Measurements from ENCODE around the gene SLC2A6.

The SLC2A6 gene

DNA sequence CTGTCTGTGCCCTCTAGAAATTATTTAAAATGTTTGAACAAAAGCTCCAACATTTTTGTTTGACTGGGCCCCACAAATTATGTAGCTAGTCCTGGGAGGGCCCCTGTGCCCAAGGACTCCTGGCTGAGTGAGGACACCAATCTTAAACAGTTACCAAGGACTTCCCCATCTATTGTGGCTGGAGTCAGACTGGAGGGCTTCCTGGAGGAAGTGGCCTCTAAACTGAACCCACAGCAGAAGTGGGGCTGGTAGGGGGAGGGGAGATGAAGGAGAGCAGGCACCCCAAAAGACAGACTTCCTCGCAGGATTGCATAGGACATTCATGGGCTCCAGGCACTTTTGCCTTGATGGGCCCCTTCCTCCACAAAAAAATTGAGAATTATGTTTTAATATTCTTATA, 48.7 kb downstream of the SLC2A6 start:
- DNase-seq: no peak

DNA sequence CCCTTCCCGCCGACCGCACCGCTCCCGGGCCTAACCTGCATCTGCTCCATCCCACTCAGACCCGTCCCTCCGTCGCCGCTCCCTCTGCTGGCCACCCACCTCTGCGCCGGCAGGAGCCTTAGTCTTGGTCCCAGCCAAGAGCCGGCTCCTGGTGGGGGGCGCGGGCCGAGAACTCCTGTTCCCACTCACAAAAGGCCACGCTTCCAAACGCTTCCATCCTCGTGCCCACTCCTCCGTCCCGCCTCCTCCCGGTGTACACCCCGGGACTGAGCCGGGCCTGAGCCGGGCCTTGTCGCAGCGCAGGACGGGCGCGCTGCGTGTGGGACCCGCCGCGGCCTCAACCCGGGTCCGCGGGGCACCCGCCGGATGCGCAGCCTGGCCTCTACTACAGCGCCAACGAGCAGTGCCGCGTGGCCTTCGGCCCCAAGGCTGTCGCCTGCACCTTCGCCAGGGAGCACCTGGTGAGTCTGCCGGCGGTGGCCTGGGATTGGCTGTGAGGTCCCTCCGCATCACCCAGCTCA, 49.2 kb downstream of the SLC2A6 start:
- no peak for DNase-seq

DNA sequence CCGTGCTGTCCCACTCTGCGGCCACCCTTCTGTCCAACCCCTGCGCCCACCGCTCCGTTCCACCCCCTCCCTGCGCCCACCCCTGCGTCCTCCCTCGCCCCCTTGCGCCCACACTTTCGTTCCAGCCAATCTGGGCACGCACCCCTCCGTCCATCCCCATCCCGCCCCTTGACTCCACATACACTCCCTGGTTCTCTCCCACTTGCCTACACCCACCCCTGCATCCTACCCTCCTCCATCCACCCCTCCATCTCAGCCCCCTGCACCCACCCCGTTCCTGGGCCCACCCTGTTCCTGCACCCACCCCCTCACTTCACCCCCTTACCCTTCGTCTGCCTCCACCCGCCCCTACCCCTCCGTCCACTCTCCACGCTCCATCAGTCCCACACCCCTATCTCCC, 49.7 kb downstream of the SLC2A6 start:
- DNase-seq: no peak

DNA sequence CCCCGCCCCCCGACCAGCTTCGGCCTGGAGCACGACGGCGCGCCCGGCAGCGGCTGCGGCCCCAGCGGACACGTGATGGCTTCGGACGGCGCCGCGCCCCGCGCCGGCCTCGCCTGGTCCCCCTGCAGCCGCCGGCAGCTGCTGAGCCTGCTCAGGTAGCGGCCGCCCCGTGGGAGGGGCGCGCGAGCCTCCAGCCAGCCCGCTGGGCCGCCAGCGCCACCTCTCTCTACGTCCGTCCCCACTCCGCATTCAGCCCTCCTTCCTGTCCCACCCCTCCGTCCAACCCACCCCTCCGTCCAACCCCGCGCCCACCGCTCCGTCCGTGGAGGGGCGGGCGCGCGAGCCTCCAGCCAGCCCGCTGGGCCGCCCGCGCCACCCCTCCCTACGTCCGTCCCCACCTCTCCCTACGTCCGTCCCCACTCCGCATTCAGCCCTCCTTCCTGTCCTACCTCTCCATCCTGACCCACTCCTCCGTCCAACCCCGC, 50.2 kb downstream of the SLC2A6 start:
- no peak for DNase-seq

DNA sequence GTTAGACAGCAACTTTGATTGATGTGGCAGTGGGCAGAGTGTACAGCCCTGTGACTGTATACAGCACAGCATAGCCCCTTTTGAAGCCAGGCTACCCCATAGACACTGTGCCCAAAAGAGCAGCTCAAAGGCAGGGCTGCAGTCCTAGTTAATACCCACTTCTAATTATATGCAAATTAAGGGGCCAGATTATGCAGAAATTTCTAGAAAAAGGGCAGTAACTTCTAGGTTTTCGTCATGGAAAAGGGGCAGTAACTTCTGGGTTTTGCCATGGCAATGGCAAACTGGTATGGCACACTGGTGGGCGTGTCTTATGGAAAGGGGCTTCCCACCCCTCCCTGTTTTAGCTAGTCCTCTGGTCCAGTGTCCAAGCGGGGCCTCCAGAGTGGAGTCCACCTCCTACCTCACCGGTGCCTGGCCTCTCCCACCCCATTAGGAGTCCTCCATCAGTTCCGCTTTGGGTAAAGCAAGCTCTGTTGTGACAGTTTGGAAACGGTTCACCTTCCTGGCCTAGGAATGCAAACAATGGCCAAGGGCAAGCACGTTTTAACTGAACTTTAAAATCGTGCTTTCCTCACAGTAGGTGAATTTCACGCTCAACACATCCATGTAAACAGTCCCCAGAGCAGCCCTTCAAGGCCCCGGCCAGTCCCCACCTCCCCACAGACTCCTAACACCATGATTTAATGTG, 51.1 kb downstream of the SLC2A6 start:
- DNase-seq: no peak

DNA sequence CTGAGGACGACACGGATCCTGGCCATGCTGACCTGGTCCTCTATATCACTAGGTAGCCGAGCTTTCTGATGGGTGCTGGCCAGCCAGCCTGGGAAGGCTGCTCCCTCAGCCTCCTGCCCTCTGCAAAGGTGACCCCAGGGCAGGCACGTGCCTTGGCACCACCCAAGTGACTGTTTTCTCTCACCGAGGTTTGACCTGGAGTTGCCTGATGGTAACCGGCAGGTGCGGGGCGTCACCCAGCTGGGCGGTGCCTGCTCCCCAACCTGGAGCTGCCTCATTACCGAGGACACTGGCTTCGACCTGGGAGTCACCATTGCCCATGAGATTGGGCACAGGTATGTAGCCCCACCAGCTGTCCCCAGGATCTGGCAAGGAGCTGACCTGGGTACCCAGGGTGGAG, 52.9 kb downstream of the SLC2A6 start:
- no peak for DNase-seq

DNA sequence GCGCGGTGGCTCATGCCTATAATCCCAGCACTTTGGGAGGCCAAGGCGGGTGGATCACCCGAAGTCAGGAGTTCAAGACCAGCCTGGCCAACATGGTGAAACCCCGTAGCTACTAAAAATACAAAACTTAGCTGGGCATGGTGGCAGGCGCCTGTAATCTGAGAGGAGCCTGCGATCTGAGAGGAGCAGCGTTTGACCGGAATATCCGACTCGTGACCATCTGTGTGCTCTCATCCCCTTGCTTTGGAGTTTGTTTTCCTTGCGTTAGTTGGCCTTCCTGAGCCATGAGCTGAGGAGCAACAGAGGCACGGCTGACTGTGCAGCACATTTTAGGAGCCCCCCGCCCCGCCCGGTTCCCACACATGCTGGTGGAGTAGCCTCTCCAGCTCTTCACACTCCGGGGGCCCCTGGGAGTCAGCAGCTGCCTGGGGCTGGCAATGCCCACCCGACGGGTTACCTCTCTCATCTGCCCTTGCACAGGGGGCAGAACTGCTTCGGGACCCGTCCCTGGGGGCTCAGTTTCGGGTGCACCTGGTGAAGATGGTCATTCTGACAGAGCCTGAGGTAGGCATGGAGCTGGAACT, 53.8 kb downstream of the SLC2A6 start:
- DNase-seq: no peak

DNA sequence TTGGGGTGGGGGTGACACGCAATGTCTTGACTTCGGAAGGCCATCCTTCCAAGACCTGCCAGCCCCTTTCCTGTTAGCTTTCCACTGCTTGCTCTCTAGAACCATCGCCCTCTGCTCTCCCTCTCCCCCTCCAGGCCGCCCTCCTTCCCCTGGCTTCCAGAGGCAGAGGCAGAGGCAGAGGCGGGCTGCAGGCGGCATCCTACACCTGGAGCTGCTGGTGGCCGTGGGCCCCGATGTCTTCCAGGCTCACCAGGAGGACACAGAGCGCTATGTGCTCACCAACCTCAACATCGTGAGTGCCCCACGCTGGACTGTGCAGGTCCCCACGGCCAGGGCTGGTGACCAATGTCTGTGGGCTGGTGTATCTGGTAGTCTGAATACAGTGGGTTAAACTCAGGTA, 54.7 kb downstream of the SLC2A6 start:
- no peak for DNase-seq

DNA sequence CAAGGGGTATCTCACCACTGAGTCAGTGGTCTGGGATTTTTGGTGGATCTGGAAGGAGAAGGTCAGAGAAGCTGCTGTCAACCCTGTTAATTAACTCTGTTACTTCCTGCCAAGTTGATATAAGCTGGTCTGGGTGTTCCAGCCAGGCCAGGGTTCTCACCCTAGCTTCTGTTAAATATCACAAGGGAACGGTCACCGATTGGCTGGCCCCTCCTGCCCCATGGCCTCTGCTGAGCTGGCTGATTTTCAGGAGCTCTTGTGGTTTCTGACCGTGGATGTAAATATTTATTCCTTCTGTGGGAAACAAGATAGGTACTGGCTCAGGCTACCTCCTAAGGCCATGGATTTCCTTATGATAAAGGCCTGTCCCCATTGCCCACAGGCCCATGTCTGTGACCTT, 55.7 kb downstream of the SLC2A6 start:
- DNase-seq: no peak

DNA sequence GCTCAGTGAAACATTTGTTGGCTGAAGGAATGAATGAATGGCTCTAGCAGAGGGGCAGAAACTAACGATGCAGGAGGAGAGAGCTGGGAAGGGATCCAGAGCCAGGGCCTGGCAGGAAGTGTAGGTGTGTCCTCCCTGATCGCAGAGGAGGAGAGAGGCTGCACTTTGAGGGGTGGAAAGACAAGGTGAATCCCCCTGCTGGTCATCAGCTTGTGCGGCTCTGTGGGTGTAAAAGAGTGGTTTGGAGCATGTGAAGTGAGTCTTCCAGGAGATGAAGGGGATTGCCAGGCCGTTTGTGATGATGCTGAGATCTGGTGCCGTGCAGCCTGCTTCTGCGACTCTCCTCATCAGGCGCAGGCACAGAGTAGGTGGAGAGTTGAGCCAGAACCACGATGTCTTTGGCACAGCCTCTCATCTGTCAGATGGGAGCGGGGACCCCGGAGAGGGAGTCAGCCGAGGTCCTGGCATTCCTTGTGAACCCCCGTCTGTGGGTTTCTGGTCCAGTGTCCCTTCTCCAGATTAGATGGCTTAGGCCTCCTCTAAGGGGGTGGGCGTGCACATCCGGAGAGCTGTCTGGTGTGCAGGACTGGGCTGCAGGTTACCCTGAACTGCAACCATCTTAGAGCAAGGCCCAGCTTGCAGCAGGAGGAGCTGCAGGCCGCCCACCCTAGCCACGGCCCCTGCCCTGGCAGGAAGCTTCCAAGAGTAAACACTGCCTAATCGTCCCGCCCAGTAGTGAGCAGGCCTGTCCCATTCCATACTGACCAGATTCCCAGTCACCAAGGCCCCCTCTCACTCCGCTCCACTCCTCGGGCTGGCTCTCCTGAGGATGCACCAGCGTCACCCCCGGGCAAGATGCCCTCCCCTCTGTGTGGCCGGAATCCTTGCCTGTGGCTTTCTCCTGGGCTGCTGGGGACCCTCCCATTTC, 57.0 kb downstream of the SLC2A6 start, which contains the start of gene ADAMTS13:
Gene ADAMTS13, plus strand, starts transcription at position 753 of the 928 bp plus-strand sequence. Its CDS starts 77 bp downstream, at position 830.
- DNase-seq: no peak
